ENCODE measurements around the gene MXD4.

Gene MXD4

DNA sequence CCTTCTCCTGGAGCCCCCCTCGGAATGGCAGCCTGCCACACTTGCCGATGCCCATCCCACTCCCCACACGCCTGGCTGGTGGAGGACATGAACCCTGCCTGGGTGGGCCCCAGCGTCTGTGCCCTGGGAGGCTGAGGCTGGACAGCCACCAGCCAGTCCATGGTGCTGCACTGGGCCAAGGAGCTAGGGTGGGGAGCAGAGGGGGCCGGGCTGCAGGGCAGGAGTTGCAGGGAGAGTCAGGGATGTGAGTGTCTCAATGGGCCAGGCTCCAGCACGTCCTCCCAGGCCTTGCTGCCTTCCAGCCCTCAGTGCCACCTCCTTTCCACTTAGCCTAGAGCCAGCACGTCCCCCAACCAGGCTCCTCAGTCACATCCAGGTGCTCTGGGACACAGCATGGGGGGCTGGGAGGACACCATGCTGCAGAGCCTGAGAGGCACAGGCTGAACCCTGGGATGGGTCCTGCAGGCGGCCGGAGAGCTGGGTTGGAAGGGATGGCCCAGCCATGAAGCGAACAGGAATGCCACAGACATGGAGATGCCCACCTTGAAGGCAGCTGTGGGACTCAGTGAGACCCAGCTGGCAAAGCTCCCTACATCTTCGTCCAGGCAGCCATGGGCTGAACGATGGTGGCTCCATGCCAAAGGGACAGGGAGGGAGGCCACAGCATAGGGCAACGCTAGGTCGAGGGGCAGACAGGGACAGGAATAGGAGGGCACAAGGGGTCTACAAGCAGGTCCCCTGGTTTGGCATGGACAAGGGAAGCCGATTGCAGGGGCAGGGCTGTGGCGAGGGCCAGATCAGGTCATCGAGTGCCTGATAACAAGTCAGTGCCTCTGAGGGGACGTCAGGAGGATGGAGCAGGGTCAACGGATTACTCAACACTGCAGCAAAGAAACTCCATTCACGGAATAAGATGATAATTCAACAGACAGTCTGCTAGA, 30.1 kb upstream of the MXD4 start:
- DNase-seq (ENCODE audit: low read depth in 2 of 2), result no peak

DNA sequence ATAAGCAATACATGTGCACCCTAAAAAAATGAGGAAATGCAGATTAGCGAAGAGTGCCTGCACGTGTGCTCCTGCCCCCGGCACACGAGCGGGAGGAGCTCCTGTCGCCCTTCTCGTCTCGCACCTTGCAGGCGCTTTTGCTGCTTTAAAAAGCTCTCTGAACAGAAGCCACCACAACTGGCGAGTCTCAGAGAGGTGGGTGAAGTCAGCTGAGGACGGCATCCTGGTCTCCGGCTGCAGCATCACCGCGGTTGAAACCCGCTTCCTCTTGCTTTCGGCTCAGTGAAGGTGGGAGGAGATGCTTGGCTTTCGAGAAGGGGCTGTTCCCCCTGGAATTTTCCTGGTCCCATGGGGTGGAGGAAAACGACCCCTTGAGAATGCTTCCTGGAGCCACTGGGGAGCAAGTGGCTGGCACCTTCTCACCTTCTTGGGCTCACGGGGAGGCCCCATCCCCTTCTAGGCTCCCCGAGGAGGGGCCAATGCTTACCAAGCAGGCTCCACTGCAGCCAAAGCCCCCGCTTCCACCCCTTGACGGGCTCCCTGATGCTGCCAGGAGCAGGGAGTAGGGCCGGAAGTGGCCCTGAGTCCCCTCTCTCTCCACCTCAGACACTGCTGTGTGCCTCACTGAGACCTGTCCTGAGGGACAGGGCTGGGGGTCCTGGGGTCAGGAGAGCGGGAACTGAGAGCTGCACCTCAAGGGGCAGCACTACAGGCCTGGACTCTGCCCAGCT, 29.2 kb upstream of the MXD4 start:
- DNase-seq (ENCODE audit: low read depth in 2 of 2), result peak; percentile 42 to 46

DNA sequence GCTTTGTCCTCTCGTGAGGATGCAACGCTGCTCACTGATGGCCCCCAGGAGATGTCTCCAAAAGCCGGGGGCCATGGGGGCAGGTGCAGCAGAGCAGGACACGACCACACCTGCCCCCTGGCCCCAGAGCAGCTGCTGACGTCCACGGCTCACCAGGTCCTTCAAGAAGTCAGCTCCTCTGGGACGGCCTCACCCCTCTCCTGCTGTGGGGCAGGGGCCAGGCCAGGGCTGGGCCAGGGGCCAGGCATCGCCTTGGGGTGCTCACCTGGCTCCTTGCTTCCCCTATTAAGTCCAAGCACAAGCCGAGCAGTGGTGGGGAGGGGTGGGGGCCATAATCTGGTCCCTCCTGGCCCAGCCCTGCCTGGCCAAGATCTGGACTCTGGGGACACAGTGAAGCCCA, 28.6 kb upstream of the MXD4 start:
- DNase-seq (ENCODE audit: low read depth in 2 of 2), result no peak

DNA sequence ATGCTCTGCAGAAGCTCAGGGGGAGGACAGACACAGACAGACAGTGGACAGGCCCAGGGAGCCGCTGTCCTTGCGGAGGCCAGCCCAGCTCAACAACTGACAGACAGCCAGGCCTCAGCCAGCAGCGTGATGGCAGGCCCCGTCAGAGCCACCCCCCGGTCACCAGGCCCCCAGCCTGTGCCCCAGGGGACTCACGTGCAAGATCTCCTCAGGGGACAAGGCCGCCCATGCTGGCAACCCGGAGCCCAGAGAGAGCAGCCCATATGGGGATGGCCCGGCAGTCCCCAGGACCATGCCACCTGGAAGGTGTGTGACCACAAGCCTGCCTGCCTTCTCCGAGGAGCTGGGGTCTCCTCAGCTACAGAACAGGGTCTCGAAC, 28.0 kb upstream of the MXD4 start:
- no peak for DNase-seq (ENCODE audit: low read depth in 2 of 2)

DNA sequence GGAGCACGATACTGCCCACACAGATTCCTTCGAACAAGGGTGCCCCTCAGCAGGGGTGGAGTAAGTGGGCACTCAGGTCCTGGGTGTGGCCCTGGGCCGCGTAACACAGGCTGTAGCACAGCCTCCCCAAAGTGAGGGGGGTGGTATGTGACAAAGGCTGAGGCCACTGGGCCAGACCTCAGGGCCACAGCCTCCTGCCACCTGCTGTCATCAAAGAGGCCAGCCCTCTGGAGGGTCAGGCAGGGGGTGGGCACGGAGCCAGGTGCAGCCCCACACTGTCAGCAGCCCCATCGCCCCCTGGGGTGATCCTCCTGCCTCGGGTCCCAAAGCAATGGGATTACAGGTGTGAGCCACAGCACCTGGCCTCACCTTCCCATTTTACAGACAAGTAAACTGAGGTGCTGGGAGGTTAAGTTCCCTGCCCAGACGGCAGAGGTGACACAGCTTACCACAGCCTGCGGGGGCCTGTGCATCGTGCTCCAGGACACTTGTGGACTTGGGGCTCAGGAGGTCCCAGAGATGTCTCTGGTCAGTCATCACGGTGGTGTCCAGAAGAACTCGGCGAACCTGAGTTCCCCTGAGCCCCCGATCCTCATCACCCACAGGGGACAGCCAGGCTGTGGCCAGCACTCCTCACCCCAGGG, 27.5 kb upstream of the MXD4 start:
- no peak for DNase-seq (ENCODE audit: low read depth in 2 of 2)

DNA sequence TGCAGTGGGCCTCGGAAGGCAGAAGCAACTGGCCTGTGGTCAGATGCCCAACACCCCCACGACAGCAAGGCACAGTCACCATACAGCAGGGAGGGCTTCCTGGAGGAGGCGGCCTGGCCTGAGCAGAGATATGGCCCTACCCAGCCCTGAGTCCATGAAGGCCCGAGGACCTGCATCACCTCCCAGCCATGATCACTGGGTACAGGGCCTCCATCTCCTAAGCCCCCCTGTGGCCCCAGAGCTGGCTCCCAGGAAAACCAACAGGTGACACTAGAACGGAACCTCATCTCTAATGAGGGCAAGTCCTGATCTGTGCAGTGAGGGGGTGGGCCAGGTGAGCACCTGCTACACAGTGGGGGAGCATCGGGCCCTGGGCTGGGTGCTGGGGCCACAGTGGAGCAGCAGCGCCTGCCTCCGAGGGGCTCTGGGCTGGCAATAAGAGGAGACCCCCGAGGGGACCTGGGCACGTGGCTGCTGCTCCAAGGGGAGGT, 26.2 kb upstream of the MXD4 start:
- DNase-seq (ENCODE audit: low read depth in 2 of 2), result no peak

DNA sequence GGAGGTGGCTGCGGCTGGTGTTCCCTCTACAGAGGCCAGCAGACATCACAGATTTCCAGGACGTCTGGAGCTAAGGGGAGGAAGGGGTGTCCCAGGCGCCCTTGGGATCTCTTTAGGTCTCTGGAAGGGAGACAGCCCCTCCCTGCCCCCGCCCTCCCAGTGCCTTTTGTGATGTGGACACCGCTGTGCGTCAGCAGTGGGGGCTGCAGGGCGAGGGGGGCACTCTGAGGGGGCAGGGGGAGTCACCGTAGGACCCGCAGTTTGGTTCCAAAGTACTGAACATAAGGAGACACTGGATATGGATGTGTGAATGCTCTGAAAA, 25.6 kb upstream of the MXD4 start:
- no peak for DNase-seq (ENCODE audit: low read depth in 2 of 2)

DNA sequence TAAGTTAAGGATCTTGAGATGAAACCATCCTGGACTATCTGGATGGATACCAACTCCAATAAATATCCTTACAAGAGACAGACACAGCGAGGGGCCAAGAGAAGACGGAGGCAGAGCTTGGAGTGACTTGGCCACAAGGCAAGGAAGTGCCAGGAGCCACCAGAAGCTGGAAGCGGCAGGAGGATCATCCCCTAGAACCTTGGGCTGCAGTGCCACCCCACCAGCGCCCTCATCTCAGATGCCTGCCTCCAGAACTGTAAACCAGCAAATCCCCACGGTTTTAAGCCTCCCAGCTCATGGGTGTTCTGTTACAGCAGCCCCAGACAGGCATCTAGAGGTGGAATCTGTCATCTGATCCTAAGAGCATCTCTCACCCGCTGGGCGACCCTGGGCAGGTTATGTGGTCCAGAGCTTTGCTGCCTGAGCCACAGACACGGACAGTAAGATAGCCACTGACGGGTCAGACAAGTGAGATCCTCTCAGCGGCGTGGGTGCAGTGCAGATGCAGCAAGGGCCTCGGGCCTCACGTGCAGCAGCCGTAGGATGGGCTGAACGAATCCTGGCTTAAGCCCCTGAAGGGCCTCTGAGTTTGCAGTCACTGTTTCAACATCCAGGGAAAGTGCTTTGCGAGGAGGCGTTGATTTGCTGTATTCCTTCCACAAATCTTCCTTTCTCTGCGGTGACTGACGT, 25.1 kb upstream of the MXD4 start:
- DNase-seq (ENCODE audit: low read depth in 2 of 2), result no peak

DNA sequence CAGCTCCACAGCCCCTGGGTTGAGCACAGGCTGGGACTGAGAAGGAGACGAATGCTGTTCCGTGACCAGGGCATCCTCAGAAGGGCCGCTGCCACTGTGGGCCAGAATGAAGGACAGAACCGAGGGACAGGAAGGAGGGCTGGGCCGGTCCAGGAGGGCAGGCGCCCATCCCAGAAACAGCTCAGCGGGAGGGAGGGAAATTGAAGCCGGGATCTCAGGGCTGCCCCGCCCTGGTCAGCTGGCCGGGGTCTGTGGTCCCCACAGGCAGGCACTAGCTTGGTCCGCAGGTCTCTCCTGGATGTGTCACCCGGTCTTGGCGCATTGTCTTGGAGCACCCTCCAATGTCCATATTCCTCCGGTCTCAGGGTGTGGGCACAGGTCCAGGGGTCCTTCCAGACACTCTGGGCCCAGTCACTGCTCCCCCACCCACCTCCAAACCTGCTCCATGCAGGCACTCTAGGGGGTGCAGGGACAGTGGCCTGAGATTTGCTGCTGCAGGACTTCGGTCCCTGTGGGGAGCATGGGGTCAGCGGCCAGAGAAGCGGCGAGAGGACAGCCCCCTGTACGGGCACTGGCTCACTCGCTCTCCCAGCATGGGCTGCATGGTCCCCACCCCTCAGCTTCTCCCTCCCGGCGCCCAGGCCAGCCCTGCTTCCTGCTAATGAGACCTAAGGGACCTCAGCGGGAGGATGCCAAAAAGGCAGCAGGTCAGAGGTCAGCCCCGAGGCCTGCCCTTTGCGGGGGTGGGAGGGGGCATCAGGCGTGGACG, 23.9 kb upstream of the MXD4 start:
- DNase-seq (ENCODE audit: low read depth in 2 of 2), result no peak

DNA sequence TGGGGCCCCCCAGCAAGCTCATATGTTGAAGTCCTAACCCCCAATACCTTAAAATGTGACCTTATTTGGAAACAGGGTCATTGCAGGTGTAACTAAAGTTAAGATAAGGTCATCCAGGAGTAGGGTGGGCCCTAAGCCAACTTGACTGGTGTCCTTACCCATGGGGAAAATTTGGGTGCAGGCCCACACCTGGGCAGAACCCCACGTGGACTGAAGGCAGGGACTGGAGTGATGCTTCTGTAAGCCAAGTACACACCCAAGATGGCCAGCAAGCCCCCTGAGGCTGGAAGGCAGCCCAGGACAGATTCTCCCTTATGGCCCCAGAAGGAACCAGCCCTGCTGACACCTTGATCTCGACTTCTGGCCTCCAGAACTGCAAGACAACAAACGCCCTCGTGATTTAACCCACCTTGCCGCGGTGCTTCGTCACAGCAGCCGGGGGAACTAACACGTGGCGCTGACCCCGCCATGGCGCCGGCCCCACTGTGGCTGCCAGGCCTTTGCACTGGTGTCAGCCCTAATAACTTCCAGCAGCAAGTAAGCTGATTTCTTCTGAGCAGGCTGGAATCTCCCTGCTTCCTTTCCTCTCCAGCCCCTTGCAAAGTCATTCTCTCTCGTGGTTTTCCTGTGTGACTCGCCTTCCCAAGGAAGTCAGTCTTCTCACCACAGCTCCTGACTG, 23.2 kb upstream of the MXD4 start:
- DNase-seq (ENCODE audit: low read depth in 2 of 2), result no peak

DNA sequence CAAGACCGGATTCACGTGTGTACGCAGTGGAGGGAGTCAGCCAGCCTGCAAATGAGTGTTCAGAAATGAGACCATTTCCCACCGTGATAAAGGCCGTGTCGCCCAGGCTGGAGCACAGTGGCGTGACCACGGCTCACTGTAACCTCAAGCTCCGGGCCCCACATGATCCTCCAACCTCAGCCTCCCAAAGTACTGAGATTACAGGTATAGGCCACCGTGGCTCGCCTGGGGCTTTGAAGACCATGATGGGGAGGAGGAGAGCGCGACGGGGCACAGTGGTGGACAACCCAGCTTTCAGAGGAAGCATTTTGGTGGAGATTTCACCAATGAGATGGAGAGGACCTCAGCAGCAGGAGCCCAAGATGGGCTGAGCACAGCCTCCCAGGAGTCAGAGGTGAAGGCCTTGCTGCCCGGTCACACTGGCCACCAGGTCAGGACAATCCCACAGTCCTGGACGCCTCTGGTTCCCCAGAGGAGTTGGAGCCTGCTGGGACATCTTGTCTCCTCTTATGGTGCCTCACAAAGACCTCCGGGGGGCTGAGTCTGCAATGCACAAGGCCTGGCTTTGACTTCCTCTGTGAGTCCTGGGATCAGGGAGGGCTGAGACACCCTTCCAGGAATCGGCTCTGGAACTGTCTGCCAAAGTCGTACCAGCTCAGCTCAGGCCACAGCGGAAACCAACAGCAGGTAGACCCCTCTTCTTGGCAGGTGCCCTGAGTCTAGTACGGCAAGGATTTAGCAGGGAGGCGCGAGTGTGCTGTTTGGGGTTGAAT, 22.4 kb upstream of the MXD4 start:
- DNase-seq (ENCODE audit: low read depth in 2 of 2), result no peak

DNA sequence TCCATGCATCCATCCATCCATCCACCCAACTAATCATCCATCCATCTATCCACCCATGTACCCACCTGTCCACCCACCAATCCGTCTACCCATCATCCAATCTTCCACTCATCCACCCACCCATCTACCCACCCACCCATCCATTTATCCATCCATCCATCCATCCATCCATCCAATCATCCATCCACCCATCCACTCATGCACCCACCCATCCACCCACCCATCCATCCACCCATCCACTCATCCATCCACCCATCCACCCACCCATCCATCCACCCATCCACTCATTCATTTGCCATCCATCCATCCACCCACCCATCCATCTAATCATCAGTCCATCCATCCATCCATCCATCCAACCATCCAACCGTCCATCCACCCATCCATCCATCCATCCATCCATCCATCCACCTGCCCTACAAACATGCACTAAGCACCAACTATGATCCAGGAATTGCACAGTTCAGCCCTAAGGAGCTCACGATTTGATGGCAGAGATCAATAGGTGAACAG, 21.3 kb upstream of the MXD4 start:
- DNase-seq (ENCODE audit: low read depth in 2 of 2), result no peak

DNA sequence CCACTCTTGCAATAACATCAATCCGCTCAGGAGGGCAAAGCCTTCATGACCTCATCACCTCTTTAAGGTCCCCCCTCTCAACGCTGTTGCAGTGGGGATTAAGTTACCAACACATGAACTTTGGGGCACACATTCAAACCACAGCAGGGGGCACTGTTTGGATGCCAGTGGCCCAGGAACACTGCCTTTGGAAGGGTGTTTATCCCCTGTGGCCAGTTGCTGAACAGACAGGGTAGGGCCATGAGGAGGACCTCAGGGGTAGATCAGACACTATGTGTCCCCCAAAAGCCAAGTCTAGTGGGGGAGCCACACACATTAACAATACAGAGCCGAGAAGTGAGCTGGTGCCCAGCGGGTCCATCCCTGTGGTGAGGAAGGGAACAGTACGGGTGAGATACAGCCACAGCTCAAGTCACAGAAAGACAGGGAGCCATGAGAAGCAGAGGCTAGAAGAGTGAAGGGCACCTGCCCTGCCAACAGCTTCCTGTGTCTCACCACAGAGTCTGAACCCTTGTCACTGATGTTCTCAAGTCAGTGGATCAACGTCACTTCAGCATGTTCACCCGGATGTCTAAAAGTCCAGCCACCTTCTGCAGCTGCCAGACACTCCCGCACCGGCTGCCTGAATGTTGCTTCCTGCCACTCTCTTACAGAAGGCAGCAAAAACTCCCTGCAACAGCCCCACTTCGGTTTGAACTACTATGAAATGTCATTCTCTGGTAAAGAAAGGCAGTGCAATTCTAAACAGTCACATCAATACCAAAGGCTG, 19.9 kb upstream of the MXD4 start:
- DNase-seq (ENCODE audit: low read depth in 2 of 2), result peak; percentile 48 to 58

DNA sequence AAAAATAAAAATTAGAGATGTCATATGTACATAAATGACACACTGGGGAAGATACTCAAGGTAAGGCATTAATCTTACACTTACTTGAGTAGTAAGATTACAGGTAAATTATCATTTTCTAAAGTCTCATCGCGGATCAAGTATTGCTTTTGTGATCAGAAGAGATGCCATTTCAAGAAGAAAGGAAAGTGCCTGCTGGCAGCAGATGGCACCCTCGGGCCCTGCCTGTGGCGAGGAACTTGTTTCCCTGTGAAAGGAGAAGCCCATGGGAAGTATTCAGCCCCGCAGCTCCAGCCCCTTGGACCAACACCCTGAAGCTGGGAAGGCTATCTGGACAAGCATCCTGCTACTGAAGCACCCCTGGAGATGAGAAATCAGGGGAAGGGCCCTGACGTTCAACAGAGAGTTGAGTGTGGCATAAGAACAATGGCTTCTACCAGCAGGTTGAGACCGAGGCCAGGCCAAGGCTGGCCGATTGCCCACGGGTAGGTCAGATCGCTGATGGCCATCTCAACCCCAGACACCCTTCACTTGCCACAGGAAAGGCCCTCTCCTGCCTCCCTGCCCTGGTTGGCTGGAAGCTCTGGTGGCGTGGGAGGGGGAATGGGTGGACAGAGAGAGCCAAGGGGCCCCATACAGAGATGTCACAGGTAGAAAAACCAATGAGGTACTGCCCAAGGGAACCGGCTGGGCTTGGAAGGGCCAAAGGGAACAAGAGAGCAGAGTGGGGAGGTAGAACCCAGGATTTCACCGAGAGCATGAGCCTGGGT, 18.8 kb upstream of the MXD4 start:
- no peak for DNase-seq (ENCODE audit: low read depth in 2 of 2)

DNA sequence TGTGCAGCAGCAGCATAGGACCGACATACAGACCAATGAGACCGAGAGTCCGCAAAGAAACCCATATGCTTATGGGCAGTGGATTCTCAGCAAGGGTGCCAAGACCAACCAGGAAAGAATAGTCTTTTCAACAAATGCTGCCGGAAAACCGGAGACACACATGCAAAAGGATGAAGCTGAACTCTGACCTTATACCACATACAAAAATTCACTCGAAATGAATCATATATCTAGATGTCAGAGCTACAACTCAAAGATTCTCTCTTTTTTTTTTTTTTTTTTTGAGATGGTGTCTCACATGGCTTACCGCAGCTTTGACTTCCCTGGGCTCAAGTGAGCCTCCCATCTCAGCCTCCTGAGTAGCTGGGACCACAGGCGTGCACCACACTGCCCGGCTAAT, 16.0 kb upstream of the MXD4 start:
- no peak for DNase-seq (ENCODE audit: low read depth in 2 of 2)

DNA sequence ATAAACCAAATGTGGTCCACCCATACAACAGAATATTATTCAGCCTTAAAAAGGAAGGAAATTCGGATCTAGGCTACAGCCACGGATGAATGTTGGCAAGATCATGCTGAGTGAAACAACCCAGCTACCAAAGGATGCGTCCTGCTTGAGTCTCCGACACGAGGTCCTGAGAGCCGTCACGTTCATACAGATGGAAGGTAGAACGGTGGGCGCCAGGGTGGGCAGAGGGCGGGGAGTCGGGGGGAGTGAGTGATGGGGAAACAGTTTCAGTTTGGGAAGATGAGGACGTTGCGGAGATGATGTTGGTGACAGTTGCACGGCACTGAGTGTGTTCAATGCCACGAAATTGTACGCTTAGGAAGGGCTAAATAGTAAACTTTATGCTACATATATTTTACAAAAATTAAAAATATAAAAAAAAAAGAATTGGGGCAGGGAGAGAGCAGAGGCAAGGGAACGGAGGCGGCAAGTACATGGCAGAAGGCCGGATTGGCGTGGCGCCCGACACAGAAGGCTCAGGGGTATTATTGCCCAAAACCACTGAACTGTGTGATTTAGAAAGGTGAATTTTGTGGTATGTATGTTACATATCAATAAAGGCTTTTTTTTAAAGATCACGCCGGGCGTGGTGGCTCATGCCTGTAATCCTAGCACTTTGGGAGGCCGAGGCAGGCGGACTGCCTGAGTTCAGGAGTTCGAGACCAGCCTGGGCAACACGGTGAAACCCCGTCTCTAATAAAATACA, 14.8 kb upstream of the MXD4 start:
- DNase-seq (ENCODE audit: low read depth in 2 of 2), result no peak

DNA sequence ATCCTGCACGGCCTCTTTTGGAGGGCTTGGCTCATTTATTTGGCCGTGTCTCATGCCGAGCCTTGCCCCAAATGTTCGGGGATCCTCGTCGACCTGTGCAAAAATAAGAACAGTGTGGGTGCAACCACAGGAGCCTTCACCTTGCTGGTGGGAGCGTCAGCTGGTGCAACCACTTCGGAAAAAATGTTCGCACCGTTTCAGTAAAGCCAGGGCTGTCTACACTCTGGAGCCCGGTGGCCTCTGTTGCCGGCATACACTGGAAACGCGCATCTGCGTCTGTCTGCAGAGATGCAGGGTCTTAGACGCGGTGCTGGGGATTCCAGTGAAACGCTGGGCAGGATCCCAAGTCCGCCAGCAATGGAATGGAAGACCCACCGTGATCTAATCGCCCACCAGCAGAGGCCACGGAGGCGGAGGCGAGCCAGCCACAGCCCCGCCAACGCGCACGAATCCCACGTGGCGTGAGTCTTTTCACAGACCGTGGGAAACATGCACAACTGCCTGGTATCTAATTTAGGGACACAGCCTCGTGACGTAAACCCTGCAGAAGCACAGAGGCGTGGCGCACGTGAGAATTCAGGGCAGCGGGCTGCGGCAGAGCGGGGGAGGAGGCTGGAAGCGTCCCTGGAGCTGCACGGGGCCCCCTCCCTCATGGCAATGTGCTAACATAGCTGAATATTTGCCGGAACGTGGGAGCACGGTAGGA, 13.8 kb upstream of the MXD4 start:
- DNase-seq (ENCODE audit: low read depth in 2 of 2), result no peak

Measured in stimulated activated CD8-positive, alpha-beta memory T cell treated with anti-CD3 and anti-CD28 coated beads, Interleukin-15, amount 100 ng/mL, for 4 hours (primary cell).